Stimulated activated CD4-positive, alpha-beta T cell treated with anti-CD3 and anti-CD28 coated beads, Interleukin-15, amount 100 ng/mL, for 1 hour (primary cell): ENCODE measurements around the gene BRMS1L.

Experiments used
- DNase-seq, 2 donors: peaks; one replicate each; pipeline ENCODE4 v3.0.0-alpha.2; 2020; ENCODE audit warnings: low read depth in 1 of 2, low spot score in 1 of 2

BRMS1L gene

DNA sequence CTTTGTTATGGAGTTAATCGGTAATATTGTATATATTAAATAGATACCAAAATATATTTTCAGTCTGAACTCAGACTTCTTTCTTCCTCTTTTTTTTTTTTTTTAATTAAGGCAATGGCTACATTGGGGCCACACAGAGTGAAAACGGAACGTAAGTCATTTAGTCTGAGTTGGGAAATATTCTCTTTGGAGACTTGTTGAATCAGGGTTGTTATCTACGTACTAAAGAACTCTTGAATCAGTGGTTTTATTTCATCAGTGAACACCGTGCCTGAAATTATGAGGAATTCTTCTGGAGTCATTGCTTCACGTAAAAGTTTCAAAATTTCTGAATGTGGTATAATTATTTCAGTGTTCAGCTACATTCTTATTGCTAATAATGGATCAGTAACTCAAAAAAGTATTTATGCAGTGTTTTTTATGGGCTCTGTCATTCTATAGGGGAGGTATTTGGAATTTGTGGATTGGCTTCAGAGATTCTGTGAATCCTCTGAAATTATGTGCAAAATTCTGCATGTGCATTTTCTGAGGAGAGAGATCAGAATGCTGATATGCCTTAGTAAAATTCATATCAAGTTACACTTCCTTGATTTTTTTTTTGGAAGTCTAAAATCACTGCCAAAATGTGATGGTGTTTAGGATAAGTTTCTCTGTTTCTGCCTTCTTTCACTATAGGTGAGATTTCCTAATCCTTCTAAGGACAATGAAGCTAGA is 39.6 kb downstream of the BRMS1L start:
- DNase-seq, result no peak

DNA sequence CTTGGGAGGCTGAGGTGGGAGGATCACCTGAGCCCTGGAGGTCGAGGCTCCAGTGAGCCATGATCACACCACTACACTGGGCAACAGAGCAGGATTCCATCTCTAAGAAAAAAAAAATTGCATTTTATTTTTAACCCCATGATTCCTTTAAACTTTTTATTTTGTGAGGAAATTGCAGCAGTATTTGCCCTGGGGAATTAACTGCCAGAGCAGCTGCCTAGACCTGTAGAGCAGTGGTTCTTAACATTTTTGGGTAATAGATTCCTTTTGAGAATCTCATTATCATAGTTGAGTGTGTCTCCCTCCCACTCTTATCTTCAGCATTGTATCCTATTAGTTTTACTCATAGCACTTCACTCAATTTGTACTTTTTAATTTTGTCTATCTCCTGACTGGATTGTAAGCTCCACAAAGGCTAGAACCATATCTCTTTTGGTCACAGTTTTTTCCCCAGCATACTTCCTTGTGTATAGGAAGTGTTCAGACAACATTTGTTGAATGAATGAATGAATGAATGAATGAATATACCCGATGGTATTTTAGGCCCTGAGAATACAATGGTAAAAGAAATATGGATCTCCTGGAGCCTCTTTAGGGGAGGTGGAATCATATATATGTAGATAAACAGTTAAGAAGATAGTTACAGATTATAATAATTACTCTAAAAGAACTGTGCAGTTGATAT is 40.6 kb downstream of the BRMS1L start:
- DNase-seq, result no peak

DNA sequence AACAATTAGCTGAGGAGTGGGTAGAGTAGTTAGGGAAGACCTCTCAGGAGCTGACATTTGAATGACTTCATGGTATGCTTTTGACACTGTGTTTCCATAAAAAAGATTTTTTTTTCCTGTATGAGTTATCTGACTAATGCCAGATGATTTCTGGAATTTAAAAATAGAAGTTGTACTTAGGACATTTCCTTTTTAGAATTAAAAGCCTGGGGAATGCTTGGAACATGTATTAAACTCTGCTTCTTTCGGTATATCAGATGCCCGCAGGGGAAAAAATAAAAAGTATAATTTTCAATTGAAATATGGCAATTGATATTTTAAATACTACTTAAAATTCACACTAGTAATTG is 41.1 kb downstream of the BRMS1L start:
- no peak for DNase-seq

DNA sequence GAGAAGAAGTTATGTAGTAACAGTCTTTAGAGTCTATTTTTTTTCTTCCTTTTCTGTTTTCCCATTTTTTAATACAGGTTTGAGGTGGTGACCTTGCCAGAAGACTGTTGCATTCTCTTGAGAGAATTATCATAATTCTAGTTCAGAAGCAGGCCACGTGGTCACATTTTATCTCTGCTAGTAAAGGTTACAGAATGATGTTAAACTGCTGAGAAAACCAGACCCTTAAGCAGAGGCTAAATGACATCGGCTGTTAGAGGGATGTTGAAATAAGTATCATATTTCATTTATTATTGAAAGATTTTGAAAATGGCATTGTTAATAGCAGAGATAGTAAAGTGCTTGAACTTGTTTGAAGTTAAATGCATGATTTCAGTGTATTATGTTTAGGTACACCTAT is 49.2 kb downstream of the BRMS1L start:
- no peak for DNase-seq

DNA sequence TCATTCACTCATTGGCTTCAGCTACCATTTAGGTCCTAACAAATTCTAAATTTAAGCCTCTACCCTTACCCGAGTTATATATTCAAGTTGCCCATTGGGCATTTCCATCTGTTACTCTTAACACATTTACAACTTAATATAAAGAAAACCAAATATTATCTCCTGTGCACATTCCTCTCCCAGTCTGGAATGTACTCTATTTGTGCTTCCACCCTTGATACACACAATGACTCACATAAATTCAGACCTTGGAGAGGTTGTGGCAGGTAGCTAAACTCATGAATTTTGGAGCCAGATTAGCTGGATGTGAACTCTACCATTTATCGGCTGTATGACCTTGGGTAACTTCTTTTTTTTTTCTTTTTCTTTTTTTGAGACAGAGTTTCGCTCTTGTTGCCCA is 51.1 kb downstream of the BRMS1L start:
- no peak for DNase-seq

DNA sequence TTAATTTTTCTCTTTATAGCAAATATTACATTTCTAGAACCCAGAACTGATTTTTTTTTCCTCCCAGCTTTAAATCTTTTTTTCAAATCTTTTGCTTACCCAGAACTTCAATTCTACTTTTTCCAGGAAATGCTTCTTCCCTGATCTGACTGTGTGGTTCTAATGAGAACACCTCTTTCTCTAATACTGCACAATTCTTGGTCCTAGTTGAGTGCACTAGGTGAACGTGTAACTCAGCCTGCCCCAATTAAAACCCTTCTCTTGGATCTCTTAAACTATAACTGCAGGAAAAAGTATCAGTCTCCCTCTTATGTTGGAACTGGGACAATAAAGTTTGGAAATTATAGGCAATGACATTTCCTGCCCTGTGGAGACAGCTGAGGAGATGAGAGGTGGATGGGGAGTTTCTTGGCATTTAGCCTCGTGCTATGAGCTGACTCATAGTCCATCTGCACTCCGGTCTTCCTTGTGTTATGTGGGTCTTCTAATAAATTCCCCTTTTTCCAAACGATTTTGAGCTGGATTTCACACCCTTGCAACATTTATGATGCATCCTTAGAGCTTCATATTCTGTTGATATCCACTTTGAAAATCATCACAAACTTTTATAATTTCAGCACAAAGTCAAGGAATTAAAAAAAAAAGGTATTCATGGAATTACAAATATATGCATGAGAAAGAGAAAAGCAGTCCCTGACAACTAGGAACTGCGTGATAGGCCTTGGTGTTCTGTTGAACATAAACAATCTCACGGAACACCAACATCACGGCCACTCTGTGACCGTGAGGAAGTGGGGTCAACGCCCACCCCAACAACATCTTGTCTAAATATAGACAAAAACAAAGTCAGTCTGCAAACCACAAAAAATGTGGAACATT is 52.4 kb downstream of the BRMS1L start:
- DNase-seq, result no peak

DNA sequence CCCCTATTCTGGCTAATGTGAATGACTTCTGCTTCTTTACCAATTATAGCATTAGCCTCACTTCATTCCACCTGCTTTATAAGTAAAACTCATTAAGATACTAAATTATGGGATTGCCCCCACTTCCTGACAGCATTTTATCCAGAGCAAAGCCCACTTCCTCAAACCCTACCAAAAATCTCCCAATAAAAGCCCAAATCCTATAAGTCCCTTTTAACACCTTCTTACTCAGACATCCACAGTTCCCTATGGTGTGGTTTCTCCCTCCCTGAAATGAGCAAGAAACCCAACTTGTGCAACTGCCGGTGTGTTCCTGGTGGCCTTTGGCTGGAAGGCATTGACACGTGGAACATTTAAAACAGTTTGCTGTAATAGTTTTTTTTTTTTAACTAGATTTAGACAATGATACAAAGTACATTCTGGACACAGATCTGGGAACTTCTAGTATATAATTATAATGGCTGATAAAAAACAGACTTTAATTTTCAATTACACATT is 53.1 kb downstream of the BRMS1L start:
- DNase-seq, result no peak

DNA sequence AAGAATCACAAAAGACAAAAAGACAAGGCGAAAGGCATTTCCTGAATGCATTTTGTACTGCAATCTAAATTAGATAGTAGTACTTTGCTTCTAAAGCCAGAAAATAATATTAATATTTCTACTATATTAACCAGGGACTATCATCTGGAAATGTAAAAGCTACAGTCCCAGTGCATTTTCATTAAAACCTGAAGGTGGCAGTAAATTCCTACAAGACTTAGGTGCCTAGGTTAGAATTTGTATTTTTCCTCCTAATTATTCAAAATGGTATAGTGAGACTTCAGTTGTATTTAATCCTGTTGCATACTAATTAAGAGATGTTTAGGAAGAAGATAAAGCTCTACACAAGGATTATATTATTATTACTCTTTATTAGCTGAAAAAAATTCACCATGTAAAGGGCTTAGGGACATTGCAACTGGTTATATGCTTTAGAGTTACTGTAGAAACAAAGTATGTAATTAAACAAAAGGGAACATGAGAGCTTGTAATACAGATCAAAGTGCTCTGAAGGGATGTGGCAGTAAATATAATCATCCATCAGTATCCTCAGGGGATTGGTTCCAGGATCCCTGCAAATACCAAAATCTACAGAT is 53.6 kb downstream of the BRMS1L start:
- no peak for DNase-seq

DNA sequence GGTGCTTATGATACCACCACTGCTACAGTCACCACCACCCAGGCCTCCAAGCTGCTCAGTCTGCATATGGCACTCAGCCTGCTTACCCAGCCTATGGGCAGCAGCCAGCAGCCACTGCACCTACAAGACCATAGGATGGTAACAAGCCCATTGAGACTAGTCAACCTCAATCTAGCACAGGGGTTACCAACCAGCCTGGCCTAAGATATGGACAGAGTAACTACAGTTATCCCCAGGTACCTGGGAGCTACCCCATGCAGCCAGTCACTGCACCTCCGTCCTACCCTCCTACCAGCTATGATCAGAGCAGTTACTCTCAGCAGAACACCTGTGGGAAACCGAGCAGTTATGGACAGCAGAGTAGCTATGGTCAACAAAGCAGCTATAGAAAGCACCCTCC is 55.1 kb downstream of the BRMS1L start:
- DNase-seq, result no peak

DNA sequence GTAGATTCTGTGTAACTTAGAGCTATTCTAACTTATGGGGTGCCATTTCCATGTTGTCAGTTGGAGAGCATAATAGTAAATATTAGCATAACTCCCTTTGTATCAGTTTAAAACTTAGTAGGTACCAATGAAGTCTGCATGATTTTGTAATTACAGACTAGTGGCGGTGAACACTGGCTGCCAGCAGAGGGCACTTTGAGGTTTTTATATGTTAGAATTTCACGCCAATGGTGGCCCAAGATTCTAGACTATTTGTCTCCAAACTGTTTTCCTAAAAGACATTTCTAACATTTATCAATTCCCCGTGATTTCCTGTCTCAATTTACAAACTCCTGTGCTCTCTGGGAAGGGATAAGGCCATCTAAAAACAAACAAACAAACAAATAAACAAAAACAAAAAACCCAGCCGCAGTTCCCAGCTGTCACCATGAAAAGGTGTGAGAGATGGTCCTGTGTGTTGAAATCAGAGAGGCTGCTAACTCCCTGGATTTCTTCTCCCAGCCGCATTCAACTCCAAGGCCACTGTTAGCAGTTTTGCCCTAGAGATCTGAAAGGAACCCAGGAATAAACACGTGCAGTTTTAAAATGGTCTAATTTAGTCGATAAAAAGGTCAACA is 57.6 kb downstream of the BRMS1L start:
- DNase-seq, result no peak

DNA sequence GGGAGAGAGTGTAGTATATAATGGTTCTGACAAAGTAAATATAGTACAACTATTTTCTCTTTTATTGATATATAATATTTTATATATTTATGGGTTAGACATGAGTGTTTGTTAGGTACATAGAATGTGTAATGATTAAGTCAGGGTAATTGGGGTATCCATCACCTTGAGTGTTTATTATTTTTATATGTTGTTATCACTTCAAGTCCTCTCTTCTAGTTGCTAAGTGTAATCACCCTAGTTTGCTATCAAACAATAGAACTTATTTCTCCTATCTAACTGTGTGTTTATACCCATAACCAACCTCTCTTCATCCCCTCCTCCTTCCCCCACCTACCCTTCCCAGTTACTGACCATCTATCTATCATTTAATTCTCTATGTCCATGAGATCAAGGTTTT is 64.2 kb downstream of the BRMS1L start:
- no peak for DNase-seq

DNA sequence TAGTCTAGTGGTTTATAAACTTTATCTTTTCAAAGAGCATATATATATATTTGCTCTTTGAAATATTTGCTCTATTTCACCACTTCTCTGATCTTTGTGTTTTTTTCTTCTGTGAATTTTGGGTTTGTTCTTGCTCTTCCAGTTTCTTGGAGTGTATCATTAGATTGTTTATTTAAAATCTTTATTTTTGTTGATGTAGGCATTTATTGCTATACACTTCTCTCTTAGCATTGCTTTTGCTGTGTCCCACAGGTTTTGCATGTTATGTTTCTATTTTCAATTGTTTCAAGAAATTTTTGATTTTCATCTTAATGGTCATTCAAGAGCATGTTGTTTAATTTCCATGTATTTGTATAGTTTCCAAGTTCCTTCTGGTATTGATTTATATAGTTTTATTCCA is 69.1 kb downstream of the BRMS1L start:
- no peak for DNase-seq

DNA sequence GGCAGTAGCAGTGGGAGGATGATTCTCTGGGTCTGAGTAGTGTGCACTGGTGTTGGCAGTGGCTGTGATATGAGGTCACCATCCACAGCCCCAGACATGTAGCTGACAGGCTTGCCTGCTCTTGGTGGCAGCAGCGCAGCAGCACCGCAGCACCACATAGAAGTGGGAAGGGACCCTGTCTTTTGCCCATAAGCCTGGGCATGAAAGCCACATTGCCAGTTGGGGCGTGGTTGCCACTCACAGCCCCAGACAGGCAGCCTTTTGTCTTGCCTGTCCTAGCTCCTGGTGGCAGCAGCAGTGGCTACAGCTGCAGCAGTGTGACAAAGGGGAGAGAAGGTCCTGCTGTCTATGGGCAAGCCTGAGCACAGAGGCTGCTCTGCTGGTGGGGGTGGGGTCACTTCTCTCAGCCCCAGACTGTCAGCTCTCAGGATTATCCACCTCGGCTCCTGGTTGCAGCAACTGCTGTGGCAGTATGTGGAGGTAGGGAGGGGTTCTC is 71.5 kb downstream of the BRMS1L start:
- DNase-seq, result no peak

DNA sequence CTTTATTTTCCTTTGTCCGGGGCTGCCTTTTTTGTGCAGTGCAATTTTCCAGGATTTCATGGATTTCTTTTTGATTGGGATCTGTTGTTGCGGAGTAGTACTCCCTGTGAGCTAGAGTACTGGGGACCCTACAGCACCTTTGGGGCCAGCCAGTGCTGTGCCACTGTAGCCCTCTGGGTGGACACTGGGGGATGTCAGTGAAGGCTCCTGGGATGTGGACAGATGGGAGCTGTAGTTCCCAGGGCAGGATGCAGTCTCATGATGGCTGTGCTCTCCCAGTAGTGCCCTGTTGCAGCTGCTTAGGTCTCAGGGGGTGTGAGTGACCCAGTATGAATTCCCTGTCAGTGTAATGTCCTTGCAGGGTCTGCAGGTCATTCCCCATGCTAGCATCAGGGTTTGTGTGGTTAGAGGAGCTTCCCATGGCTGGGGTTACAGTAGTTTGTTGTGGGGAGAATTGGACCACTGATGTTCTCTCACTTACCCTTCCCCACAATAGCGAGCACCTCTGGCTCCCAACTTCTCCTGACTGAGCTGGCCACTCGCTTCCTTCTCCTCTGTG is 72.2 kb downstream of the BRMS1L start:
- DNase-seq, result no peak

DNA sequence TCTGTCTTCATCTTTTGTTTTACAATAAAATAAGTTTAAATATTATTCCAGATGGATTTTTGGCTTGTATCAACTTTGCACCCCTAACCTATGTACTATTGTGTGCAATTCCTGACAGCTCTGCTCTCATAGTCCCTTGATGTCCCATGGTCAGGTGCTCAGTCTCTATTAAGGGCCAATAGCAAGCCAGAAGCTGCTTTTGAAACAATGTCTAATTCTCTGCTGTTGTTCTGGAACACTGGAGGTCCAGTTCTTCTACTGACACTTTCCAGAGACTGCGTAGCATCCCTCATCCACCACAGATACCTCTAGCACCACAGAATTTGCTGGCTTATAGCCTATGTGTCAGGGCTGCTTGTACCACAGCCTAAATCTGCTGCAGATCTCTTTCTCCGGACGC is 74.6 kb downstream of the BRMS1L start:
- no peak for DNase-seq

DNA sequence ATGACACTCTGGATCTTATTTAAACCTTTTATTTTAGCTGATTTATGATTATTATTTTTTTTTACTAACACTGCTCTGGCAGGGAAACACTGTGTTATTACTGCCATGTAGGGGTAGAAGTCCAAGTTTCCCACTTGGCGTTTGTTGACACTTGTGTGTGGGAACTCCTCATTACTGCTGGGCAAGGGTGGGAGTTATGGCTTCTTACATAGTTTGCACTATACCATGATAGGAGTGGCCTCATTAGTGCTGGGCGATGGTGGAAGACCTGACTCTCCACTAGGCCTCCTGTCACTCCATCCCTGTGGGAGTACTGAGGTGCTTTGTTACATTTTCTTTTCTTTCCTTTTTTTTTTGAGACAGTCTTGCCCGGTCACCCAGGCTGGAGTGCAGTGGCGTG is 83.5 kb downstream of the BRMS1L start:
- DNase-seq, result no peak

DNA sequence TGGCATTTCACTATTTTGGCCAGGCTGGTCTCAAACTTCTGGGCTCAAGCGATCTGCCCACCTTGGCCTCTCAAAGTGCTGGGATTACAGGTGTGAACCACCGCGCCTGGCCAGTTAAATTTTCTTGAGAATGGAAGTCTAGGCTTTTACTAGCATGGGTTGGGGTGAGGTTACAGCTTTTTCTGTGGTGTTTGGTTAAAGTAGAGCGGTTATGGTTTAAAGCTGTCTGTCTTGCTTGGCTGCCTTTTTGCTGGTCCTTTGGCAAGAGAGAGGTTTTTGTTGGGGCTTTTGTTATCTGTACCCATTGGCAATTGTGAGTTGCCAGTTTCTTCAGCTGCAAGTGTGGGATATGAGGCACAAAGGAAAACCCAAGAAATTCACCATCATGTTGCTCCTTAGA is 84.1 kb downstream of the BRMS1L start:
- DNase-seq, result no peak

DNA sequence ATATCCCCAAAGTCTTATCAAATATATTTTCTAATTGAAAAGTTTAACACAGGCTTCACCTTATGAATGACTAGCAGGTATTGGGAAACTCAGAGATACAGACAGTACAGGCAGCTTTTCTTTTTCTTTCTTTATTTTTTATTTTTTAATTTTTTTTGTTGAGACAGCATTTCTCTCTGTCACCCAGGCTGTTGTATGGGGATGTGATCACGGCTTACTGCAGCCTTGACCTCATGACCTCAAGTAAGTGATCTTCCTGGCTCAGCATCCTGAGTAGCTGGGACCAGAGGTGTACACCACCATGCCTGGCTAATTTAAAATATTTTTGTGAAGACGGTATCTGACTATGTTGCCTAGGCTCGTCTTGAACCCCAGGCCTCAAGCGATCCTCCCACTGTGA is 85.0 kb downstream of the BRMS1L start:
- no peak for DNase-seq

DNA sequence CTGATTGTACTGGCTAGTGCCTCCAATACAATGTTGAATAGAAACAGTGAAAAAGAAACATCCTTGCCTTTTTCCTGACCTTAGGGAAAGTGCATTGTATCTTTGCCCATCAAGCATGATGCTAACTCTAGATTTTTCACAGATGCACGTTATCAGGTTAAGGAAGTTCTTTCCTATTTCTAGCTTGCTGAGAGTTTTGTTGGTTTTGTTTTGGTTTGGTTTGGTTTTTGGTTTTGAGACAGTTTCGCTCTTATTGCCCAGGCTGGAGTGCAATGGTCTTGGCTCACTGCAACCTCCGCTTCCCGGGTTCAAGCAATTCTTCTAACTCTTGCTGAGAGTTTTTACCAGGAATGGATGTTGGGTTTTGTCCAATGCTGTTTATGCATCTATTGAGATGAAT is 89.0 kb downstream of the BRMS1L start:
- no peak for DNase-seq

DNA sequence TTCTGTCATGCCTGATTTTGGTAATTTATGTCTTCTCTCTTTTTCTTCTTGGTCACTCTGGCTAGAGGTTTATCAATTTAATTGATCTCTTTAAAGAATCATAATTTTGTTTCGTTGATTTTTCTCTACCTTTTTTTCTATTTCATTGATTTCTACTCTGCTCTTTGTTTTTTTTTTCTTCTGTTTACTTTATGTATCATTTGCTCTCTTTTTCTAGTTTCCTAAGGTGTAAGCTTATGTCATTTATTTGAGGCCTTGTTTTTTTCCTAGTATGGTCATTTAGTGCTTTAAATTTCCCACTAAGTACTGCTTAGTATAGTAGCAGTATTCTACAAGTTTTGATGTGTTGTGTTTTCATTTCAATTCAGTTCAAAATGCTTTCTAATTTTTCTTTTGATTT is 89.6 kb downstream of the BRMS1L start:
- DNase-seq, result no peak
